Aorta (tissue), 5 donors: ENCODE measurements around the gene TGM3. TPM values are rescaled to one million over a fixed set of nuclear protein-coding genes. Genes with fewer than 3 reads are reported as not detected.

ENCODE experiments used
- ATAC-seq: fragments of 200-7000 bp; cut with Tn5 transposase; one replicate; pipeline ENCODE4 v1.9.1; 2022; ENCODE audit warnings: moderate library complexity; ENCODE audit not compliant: low FRiP score
- DNase-seq, 2 donors: peaks; one replicate each; pipeline ENCODE4 v3.0.0-alpha.2; 2020
- H3K27ac ChIP-seq, 2 donors: one replicate each; pipeline ENCODE4 v1.5.1; 2013; ENCODE audit warnings: low read length in 2 of 2, mild to moderate bottlenecking in 2 of 2, moderate library complexity in 2 of 2, control low read depth in 1 of 2, inconsistent platforms in 1 of 2, low read depth in 1 of 2
- H3K27me3 ChIP-seq, 2 donors: one replicate each; pipeline ENCODE4 v1.6.1; 2013; ENCODE audit warnings: control low read depth in 1 of 2, low read length in 1 of 2, mild to moderate bottlenecking in 1 of 2, moderate library complexity in 1 of 2; ENCODE audit not compliant: insufficient read depth in 2 of 2, control insufficient read depth in 1 of 2
- H3K36me3 ChIP-seq, 2 donors: one replicate each; pipeline ENCODE4 v1.6.1; 2013; ENCODE audit warnings: control low read depth in 1 of 2, low read length in 1 of 2, mild to moderate bottlenecking in 1 of 2; ENCODE audit not compliant: insufficient read depth in 2 of 2, control insufficient read depth in 1 of 2
- H3K4me1 ChIP-seq, 2 donors: one replicate each; pipeline ENCODE4 v1.6.1; 2013; ENCODE audit warnings: low read length in 2 of 2, control low read depth in 1 of 2, mild to moderate bottlenecking in 1 of 2, moderate library complexity in 1 of 2; ENCODE audit not compliant: insufficient read depth in 2 of 2, control insufficient read depth in 1 of 2
- H3K4me3 ChIP-seq, 2 donors: one replicate each; pipeline ENCODE4 v1.5.1; 2013; ENCODE audit warnings: low read length in 2 of 2, control low read depth in 1 of 2, mild to moderate bottlenecking in 1 of 2
- H3K9me3 ChIP-seq: one replicate; pipeline ENCODE4 v1.6.1; 2013; ENCODE audit warnings: mild to moderate bottlenecking, low read length; ENCODE audit not compliant: control insufficient read depth
- WGBS, 2 donors: extraction: QIAGEN DNeasy Blood & Tissue Kit; methylation state at CpG; one replicate each; pipeline ENCODE4 v1.1.7; 2013; 5-methylcytosine and 5-hydroxymethylcytosine counted together
- intact Hi-C, 2 donors: fragments of 100-400 bp; cut with DNase I; formaldehyde crosslinking; loops; one replicate each; pipeline versions ENCODE4 v1.14.2 to v1.15.0; 2022
- polyA plus RNA-seq, 2 donors: library from polyadenylated mRNA; stranded (reverse); fragments of 200-250 nt; gene quantifications; one replicate each; pipeline ENCODE4 v1.2.3, GENCODE V29; 2013
- total RNA-seq, 2 donors: library from RNA; stranded (reverse); fragmentation: NEBNext Ultra II Directional; extraction: Animal tissue kit (Norgen Biotek cat#: 25700); gene quantifications; one replicate each; pipeline ENCODE4 v1.2.1, GENCODE V29; 2021
- donor health status: healthy with polysubstance abuse.
- donor health status: Bipolar disorder and iron deficiency.
- donor health status: DM: no; HTN: no; CAD: no.
- donor health status: DM: no; HTN: no; CAD: no.
- donor health status: DM: yes; HTN: yes; CAD: no.

The TGM3 gene
- total and polyA plus RNA-seq, 4 donors, result 0.72 to 0.75 TPM; not detected in 2

- Histone ChIP-seq H3K4me3 (no peak overlapping the region), H3K4me1 (no peaks in the 10 kb centered on the region), H3K27ac (no peak overlapping the region), H3K36me3 (no peaks in the 10 kb centered on the region), H3K9me3 (peaks cover 3% of the 10 kb centered on the region), H3K27me3 (peaks cover 0 to 2% of the 10 kb centered on the region in 2 donors)
- WGBS, 2 donors, result 76 to 79% methylated on average over 3 of the region's 3 CpGs
- no peak for ATAC-seq
- no peak for DNase-seq
- intact Hi-C loops, result no loop called here
Measured at GRCh38 chr20:2281563-2281962, 14.2 kb upstream of the TGM3 start.

- Histone ChIP-seq H3K27me3 (peaks cover 0 to 2% of the 10 kb centered on the region in 2 donors), H3K9me3 (peaks cover 3% of the 10 kb centered on the region), H3K36me3 (no peaks in the 10 kb centered on the region), H3K4me1 (no peaks in the 10 kb centered on the region), H3K27ac (no peak overlapping the region), H3K4me3 (no peak overlapping the region)
- ATAC-seq (no peak), DNase-seq (no peak)
- intact Hi-C loops, result no loop called here
- WGBS, 2 donors, result 82 to 84% methylated on average over 5 of the region's 5 CpGs
Measured at GRCh38 chr20:2282181-2282580, 13.6 kb upstream of the TGM3 start.

- Histone ChIP-seq H3K9me3 (peaks cover 3% of the 10 kb centered on the region), H3K36me3 (no peaks in the 10 kb centered on the region), H3K4me3 (no peak overlapping the region), H3K27ac (no peak overlapping the region), H3K27me3 (no peaks in the 10 kb centered on the region), H3K4me1 (no peaks in the 10 kb centered on the region)
- intact Hi-C loops, result no loop called here
- no peak for ATAC-seq
- WGBS, 2 donors, result 81 to 84% methylated on average over 4 of the region's 4 CpGs
- no peak for DNase-seq
Measured at GRCh38 chr20:2283706-2284423, 11.9 kb upstream of the TGM3 start.

GRCh38 chr20:2285193-2285592, 10.6 kb upstream of the TGM3 start:
- intact Hi-C loops, result no loop called here
- ATAC-seq, result no peak

GRCh38 chr20:2285613-2286012, 10.2 kb upstream of the TGM3 start:
- Histone ChIP-seq H3K27me3 (no peaks in the 10 kb centered on the region), H3K4me1 (no peaks in the 10 kb centered on the region), H3K36me3 (no peaks in the 10 kb centered on the region), H3K9me3 (peaks cover under 1% of the 10 kb centered on the region), H3K27ac (no peak overlapping the region), H3K4me3 (no peak overlapping the region)
- WGBS, 2 donors, result 83 to 96% methylated on average over 4 of the region's 4 CpGs
- intact Hi-C loops, result no loop called here
- ATAC-seq (no peak), DNase-seq (no peak)

More at GRCh38 chr20:2285193-2285592, 10.6 kb upstream of the TGM3 start:
- no peak for DNase-seq
- H3K36me3 ChIP-seq, result no peaks in the 10 kb centered on the region
- no peaks in the 10 kb centered on the region for H3K27me3 ChIP-seq
- no peak overlapping the region for H3K4me3 ChIP-seq
- no peaks in the 10 kb centered on the region for H3K4me1 ChIP-seq
- H3K27ac ChIP-seq, result no peak overlapping the region
- 43 to 47% methylated on average over 2 of the region's 2 CpGs for WGBS, 2 donors
- peaks cover 3% of the 10 kb centered on the region for H3K9me3 ChIP-seq

- intact Hi-C loops, result no loop called here
- Histone ChIP-seq H3K27me3 (no peaks in the 10 kb centered on the region), H3K4me3 (no peak overlapping the region), H3K27ac (no peak overlapping the region), H3K9me3 (no peaks in the 10 kb centered on the region), H3K36me3 (no peaks in the 10 kb centered on the region), H3K4me1 (no peaks in the 10 kb centered on the region)
- no peak for DNase-seq
- 86 to 89% methylated on average over 3 of the region's 3 CpGs for WGBS, 2 donors
- ATAC-seq, result no peak
Measured at GRCh38 chr20:2287504-2287903, 8.3 kb upstream of the TGM3 start.

GRCh38 chr20:2289475-2289874, 6.3 kb upstream of the TGM3 start:
- WGBS, 2 donors, result 24 to 26% methylated on average over 11 of the region's 11 CpGs

GRCh38 chr20:2290486-2290885, 5.3 kb upstream of the TGM3 start:
- WGBS, 2 donors, result 88 to 91% methylated on average over 5 of the region's 5 CpGs
- Histone ChIP-seq H3K27ac (no peak overlapping the region), H3K4me3 (no peak overlapping the region), H3K27me3 (no peaks in the 10 kb centered on the region), H3K4me1 (no peaks in the 10 kb centered on the region), H3K9me3 (no peaks in the 10 kb centered on the region), H3K36me3 (no peaks in the 10 kb centered on the region)
- intact Hi-C loops, result no loop called here
- ATAC-seq, result no peak
- DNase-seq, result no peak

More at GRCh38 chr20:2289475-2289874, 6.3 kb upstream of the TGM3 start:
- DNase-seq, result no peak
- no peak overlapping the region for H3K4me3 ChIP-seq
- H3K9me3 ChIP-seq, result no peaks in the 10 kb centered on the region
- ATAC-seq, result no peak
- no peak overlapping the region for H3K27ac ChIP-seq
- no peaks in the 10 kb centered on the region for H3K4me1 ChIP-seq
- no peaks in the 10 kb centered on the region for H3K27me3 ChIP-seq
- no peaks in the 10 kb centered on the region for H3K36me3 ChIP-seq
- intact Hi-C loops, result no loop called here

GRCh38 chr20:2292416-2293110, 3.2 kb upstream of the TGM3 start:
- Histone ChIP-seq H3K27ac (no peak overlapping the region), H3K27me3 (no peaks in the 10 kb centered on the region), H3K4me3 (no peak overlapping the region), H3K36me3 (no peaks in the 10 kb centered on the region), H3K9me3 (no peaks in the 10 kb centered on the region), H3K4me1 (no peaks in the 10 kb centered on the region)
- ATAC-seq, result no peak
- intact Hi-C loops, result no loop called here
- 84 to 91% methylated on average over 8 of the region's 8 CpGs for WGBS, 2 donors
- no peak for DNase-seq
